Ishikawa (cell line): ENCODE results near the gene RPL28.

Experiments
- EP300 ChIP-seq: IDR thresholded peaks from 2 replicates; pipeline ENCODE4 v1.6.1; 2012; ENCODE audit warnings: borderline replicate concordance
- TAF1 ChIP-seq: IDR thresholded peaks from 2 replicates; pipeline ENCODE4 v1.6.1; 2012; ENCODE audit warnings: low read depth, mild to moderate bottlenecking

- TF ChIP-seq TAF1 (no peak), EP300 (no peak)
Measured at GRCh38 chr19:55352040-55352439, 33.7 kb upstream of the RPL28 start.
